Measurements from ENCODE around the gene VTI1B.
A peak's percentile ranks its signal among the peaks of the same experiment; 100 is the strongest.

Gene VTI1B

GRCh38 chr14:67680941-67681340 lies 6.5 kb upstream of the VTI1B start:
- in situ Hi-C loops (cut with HindIII; ENCODE audit: low pct_ligation_motif_present, low sequenced_read_pairs): no loop called here
- TF ChIP-seq CTCF (IDR thresholded peaks at IDR 0.05; ENCODE audit: low read depth, low read length, missing control alignments): no peak
- Histone ChIP-seq H3K27ac (no peak overlapping the region), H3K36me3 (replicated peaks) (peaks cover 55% of the 10 kb centered on the region), H3K4me3 (ENCODE audit: low read depth, low read length) (no peak overlapping the region), H3K27me3 (replicated peaks) (no peaks in the 10 kb centered on the region)
- no peak for DNase-seq

GRCh38 chr14:67680121-67680602 lies 5.7 kb upstream of the VTI1B start:
- Histone ChIP-seq H3K27ac (peak overlapping the region; percentile 70), H3K36me3 (replicated peaks) (peaks cover 48% of the 10 kb centered on the region), H3K4me3 (ENCODE audit: low read depth, low read length) (no peak overlapping the region), H3K27me3 (replicated peaks) (no peaks in the 10 kb centered on the region)
- no peak for TF ChIP-seq CTCF (IDR thresholded peaks at IDR 0.05; ENCODE audit: low read depth, low read length, missing control alignments)
- in situ Hi-C loops (cut with HindIII; ENCODE audit: low pct_ligation_motif_present, low sequenced_read_pairs): no loop called here
- DNase-seq: peak; percentile 92

GRCh38 chr14:67679006-67679405 lies 4.6 kb upstream of the VTI1B start:
- Histone ChIP-seq H3K27ac (no peak overlapping the region), H3K27me3 (replicated peaks) (no peaks in the 10 kb centered on the region), H3K36me3 (replicated peaks) (peaks cover 45% of the 10 kb centered on the region), H3K4me3 (ENCODE audit: low read depth, low read length) (no peak overlapping the region)
- no peak for TF ChIP-seq CTCF (IDR thresholded peaks at IDR 0.05; ENCODE audit: low read depth, low read length, missing control alignments)
- DNase-seq: no peak
- in situ Hi-C loops (cut with HindIII; ENCODE audit: low pct_ligation_motif_present, low sequenced_read_pairs): no loop called here

- in situ Hi-C loops (cut with HindIII; ENCODE audit: low pct_ligation_motif_present, low sequenced_read_pairs): no loop called here
- H3K27ac ChIP-seq: peak overlapping the region; percentile 97
- peaks cover 24% of the 10 kb centered on the region for H3K36me3 ChIP-seq (replicated peaks)
These were observed 769 bp upstream of the VTI1B start for GRCh38 chr14:67675219-67675582.

GRCh38 chr14:67674139-67674479 lies 323 bp downstream of the VTI1B start:
- no peaks in the 10 kb centered on the region for H3K27me3 ChIP-seq (replicated peaks)
- DNase-seq: peak; percentile 28
- H3K36me3 ChIP-seq (replicated peaks): peaks cover 18% of the 10 kb centered on the region
- H3K27ac ChIP-seq: peak overlapping the region; percentile 97
- TF ChIP-seq CTCF (IDR thresholded peaks at IDR 0.05; ENCODE audit: low read depth, low read length, missing control alignments): peak; percentile 31
- in situ Hi-C loops (cut with HindIII; ENCODE audit: low pct_ligation_motif_present, low sequenced_read_pairs): no loop called here
- H3K4me3 ChIP-seq (ENCODE audit: low read depth, low read length): peak overlapping the region; percentile 82

More at GRCh38 chr14:67675219-67675582, 769 bp upstream of the VTI1B start:
- Histone ChIP-seq H3K27me3 (replicated peaks) (no peaks in the 10 kb centered on the region), H3K4me3 (ENCODE audit: low read depth, low read length) (peak overlapping the region; percentile 82)
- DNase-seq: no peak
- TF ChIP-seq CTCF (IDR thresholded peaks at IDR 0.05; ENCODE audit: low read depth, low read length, missing control alignments): no peak

- Histone ChIP-seq H3K27me3 (replicated peaks) (no peaks in the 10 kb centered on the region), H3K36me3 (replicated peaks) (peaks cover 11% of the 10 kb centered on the region), H3K4me3 (ENCODE audit: low read depth, low read length) (peak overlapping the region; percentile 82), H3K27ac (peak overlapping the region; percentile 97)
- in situ Hi-C loops (cut with HindIII; ENCODE audit: low pct_ligation_motif_present, low sequenced_read_pairs): no loop called here
- DNase-seq: peak; percentile 4
- no peak for TF ChIP-seq CTCF (IDR thresholded peaks at IDR 0.05; ENCODE audit: low read depth, low read length, missing control alignments)
These were observed 981 bp downstream of the VTI1B start for GRCh38 chr14:67673451-67673850.

Data from brain microvascular endothelial cell (primary cell).